Raji (cell line): ENCODE data around the gene CFLAR.
A peak's percentile ranks its signal among the peaks of the same experiment; 100 is the strongest.

Experiments
- POLR2A ChIP-seq: IDR thresholded peaks from 2 replicates; pipeline ENCODE4 v1.6.1; 2011; ENCODE audit warnings: low read depth, low read length, control low read depth; ENCODE audit not compliant: insufficient read depth

CFLAR gene

DNA sequence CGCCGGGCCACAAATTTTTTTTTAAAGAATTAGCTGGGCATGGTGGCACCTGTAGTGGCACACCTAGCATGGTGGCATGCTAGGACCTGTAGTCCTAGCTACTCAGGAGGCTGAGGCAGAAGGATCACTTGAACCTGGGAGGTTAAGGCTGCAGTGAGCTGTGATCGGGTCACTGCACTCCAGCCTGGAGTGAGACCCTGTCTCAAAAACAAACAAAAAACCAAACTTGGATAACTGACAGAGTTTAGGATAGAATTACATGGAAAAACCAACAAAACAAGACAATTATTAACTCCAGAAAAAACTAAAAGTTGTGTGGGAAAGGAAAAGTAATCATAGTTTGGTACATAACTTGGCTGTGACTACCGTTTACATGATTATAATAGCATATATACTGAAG lies 1.6 kb upstream of the CFLAR start:
- no peak for TF ChIP-seq POLR2A

DNA sequence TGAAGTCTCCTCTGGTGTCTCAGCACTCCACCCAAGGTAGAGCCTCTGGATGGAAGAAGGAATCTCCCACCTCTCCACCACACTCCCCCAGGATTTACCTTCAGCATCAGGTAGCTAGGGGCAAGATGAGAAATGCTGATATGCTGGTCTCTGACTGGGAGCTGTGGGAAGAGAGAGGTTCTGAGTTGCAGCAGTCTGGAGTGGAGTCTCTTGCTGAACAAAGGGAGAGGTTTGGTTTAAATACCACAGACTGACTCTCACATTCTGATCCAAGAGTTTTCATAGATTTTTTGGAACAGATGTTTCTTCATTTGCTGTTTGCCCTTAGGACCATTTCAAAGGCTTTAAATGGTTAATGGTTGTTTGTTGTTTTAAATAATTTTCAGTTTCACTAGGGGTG lies 1.1 kb upstream of the CFLAR start:
- no peak for TF ChIP-seq POLR2A

DNA sequence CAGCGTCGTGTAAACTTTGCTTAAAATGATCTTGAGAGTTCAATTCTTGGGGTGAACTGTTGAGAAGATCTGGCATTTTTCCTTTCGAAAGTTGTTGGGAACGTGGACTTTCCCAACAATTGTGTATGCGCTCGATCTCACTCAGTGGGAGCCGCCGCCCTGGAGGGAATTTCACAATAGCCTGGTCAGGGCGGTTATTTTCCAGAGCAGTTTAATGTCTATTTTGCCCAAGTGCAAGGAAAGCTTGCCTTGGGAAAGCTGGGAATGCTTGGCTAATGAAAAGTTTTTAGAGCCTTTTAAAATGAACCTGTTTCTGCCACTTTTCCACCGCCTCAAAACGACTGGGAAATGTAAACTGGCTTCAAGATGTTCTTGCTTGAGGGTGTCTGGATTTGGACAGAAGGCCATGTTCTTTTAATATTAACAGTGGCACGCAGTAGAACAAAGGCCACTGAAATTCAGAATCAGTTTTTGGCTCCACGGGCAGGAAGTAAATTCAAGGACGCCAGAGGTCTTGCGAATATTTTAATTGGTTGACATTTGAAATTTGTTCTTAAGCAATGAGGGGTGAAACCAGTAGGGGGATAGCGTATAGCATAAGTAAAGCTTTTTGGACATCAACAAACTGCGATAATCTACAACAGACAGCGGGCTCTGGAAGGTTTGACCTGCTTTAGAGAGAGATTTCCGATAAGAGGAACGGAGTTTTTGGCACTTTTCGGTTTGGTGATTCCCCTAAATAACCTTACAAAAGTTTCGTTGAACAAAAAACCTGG lies 1.2 kb downstream of the CFLAR start:
- peak; percentile 28; the same call in 1 of the 2 replicates for TF ChIP-seq POLR2A

DNA sequence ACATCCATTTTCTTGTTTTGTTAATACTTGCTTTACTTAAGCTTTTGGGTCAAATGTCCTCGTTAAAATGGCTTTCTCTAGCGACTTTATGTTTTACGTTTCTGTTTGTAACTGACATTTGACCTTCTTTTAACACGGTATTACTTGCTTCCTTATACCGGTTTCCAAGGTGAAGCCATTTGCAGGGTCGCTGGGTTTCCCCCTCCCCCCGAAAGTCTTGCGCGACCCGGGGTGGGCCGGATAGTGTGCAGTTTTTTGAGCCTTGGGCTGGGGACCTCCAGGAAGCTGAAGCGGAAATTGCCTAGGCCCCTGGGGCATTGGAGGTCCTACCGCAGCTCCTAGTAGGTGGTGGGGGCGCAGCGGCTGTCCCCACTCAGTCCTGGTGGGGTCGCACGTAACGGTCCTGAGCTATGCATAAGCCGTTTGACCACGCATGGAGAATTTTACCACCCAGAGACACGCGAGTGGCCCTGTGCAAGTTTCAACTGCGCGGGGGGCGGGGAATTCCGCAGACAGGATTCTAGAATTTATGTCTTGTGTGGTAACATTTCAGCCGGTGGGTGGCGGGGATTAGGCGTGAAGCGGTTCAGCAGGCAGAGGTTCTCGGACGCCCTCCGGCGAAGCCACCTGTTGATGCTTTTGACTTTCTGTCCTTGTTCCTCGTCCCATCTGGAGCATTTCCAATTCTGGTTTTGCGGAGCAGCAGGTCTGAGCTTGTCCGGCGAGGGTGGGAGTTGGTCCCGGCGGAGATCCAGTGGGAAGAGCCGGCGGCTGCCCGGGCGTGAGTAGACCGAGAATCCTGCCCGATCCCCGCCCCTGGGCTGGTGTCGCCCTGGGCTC lies 2.4 kb downstream of the CFLAR start:
- peak; percentile 66 for TF ChIP-seq POLR2A

DNA sequence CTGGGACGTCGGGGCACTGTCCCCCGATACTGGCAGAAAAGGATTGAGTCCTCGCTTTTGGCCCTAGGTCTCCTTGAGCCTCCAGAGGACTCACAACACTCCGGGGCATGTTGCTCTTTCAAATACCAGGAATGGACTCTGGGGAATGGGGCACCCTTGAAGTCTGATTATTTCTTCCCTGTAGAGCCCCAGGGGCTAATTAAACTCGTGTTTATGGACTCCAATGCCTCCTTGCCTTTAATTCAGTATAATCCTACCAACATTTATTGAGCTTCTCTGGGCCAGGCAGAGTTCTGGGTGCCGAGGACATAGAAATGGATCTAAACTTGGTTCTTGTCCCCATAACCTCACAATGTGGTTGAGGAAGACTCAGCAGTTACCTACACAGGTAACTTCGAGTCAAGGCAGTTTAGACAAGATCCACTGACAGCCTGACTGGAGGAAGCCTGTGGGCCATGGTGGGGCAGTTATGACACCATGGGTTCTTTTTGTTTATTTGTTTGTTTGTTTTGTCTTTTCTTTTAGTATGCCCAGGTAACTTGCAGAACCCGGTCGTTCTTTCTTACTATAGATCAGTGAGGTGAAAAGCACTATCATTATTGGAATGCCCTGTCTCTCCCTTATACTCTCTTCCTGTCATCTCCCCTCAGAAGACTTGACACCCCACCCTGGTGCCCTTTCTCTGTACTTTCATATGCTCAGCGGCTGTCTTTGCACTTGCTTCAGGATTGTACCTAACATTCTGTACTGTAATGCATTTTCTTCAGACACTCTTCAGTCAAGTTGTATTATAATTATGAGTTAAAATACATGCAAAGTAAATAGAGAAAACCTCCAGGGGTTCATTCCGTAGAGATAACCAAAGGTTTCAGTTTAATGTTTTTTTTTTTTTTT lies 3.2 kb downstream of the CFLAR start:
- no peak; the same call in 1 of the 2 replicates for TF ChIP-seq POLR2A

DNA sequence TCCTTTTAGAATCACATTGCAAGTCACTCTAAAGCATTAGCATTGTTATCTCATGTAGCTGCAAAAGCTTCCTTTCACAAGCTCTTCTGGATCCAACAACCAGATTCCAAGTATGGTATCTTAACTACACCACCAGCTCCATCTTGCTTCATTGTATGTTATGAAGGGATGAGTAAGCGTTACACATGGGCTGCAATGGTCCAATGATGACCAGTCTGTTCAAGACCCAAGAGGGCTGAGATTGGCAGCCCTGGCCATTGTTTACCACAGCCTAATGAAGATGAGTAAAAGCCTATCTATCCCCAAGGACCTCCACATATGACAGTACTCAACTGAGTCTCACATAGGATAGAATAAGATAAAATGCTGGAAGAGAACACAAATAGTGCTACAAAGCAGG lies 6.3 kb downstream of the CFLAR start:
- TF ChIP-seq POLR2A: no peak

DNA sequence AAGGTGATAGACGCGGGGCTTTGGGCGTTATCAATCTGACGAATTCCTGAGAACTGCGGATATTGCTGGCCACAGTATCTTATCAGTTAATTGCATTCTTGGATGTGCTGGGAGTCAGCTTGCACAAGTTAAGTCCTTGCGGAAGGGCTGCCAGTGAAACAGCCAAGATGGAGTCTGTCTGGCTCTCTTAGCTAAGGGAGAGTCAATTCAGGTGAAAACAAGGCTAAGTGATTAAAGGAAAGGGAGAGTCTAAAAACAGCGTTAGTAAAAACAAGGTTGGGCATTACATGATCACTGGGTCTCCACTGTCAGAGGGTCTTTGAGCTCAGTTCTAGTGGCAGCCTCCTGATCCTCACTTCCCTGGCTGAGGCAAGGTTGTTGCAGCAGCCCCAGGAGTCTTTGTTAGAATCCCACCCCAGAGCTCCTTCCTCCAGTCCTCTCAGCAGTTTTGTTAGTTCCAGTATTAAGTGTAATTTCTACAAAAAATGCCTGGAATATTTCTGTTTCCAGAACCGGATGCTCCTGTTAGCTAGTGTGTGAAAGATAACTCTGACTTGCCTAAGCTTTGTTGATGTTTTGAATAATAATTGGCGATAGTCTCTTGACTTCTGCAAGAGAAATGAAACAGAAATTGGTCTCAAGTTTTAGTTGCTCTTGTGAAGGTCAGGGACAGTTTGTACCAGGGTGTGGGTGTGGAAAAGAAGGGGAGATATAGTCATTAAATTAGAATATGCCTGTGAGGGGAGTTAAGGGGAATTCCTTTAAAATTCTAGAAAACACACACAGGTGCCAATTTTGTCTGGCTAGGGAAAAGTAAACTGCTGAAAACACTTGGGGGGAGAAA lies 10.6 kb downstream of the CFLAR start:
- TF ChIP-seq POLR2A: no peak

DNA sequence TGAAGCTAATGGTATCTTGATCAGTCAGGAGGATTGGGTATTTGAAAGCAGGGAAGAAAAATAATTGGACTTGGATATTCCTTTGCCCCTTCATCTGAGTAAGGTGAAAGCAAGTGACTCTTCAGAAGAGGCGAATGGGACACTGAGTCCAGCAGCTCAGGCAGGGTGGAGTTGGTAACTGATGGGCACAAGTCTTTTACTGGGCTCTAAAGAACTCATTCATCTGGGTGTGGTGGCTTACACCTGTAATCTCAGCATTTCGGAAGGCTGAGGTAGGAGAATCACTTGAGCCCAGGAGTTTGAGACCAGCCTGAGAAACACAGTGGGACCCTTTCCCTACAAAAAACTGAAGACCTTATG lies 11.2 kb downstream of the CFLAR start:
- no peak for TF ChIP-seq POLR2A

DNA sequence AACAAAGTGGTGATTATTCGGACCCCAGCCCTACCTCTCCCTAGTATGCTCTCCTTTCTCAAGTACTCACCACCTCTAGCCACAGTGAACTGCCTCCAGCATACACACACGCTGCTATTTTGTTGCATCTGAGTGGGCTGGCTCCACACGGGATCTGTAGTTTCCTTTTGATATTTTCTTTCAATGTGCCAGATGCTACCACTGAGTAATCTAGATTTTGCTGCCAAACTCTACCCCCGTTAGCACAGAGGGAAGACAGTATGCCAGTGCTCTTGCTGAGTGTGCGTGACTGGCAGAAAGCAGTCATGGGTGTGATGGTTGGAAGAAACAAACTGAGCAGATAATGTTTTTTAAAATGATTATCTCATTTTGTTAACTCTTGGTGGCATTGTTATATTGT lies 11.6 kb downstream of the CFLAR start:
- no peak; the same call in 1 of the 2 replicates for TF ChIP-seq POLR2A

DNA sequence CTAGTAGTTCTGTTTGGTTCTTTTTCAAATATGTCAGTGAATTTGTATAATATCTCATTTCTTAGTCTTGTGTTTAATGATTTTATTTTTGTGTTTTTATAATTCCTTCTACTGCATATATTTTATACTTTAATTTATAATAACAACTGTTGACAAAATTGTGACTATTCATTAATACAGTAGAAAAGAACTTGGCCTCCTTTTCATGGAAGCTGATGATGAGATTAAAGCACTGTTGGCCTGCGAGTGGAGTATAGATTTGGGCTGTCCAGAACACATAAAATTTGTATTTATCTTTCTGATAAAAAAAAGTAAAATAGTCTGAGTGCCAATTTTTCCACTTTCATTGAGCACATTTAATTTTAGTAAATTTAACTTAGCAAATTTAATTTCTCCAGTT lies 12.1 kb downstream of the CFLAR start:
- no peak for TF ChIP-seq POLR2A

DNA sequence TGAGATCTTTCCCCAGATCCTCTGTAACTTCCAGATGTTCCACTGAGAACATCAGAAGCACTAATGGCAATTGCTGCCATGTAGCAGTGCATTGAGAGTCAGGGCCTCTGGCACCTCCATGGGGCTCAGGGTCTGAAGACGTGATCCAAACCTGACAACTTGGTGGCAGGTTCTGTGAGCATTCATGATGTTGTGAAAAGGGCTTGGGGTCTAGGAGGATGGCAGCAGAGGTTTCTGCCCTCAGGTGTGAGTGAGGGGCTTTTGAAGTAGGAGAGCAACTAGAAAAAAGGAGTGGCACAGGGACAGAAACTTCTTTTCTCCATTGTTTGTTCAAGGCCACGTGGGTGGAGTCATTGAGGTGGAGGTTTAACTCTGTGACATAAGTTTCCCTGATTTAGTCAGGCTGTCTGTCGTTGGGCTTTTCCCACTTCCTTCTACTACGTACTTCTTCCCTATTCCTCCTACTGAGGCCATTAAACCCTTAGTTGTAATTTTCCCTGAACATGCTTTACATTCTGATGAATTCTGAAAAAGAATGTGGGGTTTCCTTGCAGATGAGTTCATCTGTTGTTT lies 13.1 kb downstream of the CFLAR start:
- TF ChIP-seq POLR2A: no peak

DNA sequence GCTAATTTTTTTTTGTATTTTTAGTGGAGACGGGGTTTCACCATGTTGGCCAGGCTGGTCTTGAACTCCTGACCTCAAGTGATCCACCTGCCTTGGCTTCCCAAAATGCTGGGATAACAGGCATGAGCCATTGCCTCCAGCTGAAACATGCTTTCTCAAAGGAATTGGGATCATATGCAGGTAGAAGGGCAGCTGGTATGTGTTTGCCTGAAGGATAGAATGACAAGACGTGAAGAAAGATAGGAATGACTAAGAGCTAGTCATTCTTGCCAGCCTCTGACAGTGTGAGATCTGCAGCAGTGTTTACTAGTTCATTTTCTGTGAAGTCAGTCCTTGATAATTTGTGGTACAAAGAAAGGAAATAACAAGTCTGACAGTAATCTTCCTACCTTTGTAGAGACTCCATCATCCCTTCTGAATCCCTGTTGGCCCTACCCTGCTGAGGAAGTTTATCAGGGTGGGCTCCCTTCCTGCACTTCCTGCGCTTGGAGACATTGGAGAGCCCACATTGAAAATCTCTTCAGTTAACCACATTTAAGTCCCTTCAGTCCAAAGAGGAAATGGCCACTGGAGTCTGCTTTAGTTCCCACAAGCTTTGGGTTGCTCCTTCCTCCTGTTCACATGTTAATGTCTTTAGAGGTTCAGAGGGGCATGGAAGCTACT lies 14.7 kb downstream of the CFLAR start:
- no peak for TF ChIP-seq POLR2A

DNA sequence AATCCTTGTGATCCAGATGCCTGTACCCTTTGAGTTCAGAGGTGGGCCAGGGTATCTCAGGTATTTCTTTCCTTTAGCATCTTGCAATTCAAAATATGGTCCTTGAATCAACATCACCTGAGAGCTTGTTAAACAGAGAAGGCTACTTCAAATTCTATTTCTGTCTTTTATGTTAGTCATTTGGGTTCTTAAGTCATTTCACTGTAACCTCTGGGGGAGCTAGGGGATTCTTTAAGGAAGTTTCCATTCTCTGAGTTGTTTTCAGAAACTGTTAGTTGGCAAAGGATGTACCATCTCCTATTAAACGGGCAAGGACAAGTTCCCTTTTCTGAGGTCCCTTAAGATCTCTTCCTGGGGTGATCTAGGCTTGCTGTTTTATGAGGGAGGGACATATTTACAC lies 16.6 kb downstream of the CFLAR start:
- no peak for TF ChIP-seq POLR2A

DNA sequence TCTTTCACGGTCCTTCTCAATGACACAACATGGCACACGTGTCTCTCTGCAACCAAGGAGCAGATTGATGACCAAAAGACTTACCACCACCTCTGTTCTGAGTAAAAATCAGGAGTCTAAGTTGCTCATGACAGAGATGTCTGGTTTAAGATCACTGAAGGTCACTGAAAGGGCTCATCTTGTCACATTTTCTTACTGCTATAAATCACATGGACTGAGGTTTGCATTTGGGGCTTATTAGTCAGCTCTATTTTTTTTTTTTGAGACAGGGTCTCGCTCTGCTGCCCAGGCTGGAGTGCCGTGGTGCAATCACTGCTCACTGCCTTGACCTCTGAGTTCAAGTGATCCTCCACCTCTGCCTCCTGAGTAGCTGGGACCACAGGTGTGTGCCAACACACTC lies 19.4 kb downstream of the CFLAR start:
- TF ChIP-seq POLR2A: no peak
